Measurements from ENCODE around the gene MYG1.
"Not testable (repeated sequence)": the region's sequence is repeated elsewhere in the genome, so short reads cannot be mapped to it uniquely, and the experiment has no call there.

MYG1 gene

DNA sequence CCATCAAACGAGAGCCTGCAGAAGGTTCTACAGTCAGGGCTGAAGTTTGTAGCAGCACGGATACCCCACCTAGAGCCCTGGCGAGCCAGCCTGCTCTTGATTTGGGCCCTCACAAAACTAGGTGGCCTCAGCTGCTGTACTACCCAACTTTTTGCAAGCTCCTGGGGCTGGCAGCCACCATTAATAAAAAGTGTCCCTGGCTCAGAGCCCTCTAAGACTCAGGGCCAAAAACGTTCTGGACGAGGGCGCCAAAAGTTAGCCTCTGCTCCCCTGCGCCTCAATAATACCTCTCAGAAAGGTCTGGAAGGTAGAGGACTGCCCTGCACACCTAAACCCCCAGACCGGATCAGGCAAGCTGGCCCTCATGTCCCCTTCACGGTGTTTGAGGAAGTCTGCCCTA, 13.0 kb upstream of the MYG1 start:
- in situ Hi-C loops (cut with MboI; ENCODE audit: low sequenced_read_pairs) = no loop called here

DNA sequence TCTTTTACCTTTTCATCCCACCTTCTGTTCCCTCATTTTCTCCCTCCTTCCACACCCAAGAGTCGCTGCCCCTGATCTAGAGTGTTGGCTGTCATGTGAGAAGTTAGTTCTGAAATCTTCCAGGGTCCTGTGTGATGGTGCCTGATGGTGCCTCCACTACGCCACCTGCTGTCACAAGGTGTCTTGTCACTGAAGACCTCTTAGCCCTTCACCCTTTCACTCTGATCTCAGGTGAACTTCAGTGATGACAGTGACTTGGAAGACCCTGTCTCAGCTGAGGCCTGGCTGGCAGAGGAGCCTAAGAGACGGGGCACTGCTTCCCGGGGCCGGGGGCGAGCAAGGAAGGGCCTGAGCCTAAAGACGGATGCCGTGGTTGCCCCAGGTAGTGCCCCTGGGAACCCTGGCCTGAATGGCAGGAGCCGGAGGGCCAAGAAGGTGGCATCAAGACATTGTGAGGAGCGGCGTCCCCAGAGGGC, 11.7 kb upstream of the MYG1 start:
- in situ Hi-C loops (cut with MboI; ENCODE audit: low sequenced_read_pairs) = no loop called here

DNA sequence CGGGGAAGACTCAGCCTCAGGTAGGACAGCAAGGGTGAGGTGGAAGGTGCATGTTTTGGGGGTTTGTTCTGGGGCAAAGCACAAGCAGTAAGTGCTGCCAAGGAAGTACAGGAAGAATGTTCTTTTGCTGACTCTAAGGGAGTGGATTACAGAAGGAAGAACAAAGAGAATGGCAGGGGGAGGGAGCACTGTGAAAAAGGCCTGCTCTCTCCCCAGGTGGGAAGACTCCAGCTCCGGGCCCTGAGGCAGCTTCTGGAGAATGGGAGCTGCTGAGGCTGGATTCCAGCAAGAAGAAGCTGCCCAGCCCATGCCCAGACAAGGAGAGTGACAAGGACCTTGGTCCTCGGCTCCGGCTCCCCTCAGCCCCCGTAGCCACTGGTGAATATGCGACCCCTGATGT, 11.2 kb upstream of the MYG1 start:
- in situ Hi-C loops (cut with MboI; ENCODE audit: low sequenced_read_pairs) = no loop called here

DNA sequence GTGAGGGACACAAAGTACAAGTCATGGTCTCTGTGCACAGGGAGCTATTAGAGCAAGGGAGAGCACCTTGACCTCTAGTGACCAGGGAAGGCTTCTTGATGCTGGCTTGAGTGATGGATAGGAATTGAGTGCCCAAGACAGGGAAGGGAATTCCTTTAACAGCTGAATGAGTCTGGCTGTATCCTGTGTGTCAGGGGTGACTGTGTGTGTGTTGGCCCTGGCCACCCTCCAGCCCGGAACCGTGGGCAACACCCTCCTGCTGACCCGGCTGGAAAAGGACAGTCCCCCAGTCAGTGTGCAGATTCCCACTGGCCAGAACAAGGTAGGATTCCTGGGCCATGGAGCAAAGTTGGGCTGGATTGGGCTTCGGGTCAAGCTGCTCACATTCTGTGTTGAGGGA, 9.6 kb upstream of the MYG1 start:
- in situ Hi-C loops (cut with MboI; ENCODE audit: low sequenced_read_pairs) = no loop called here

DNA sequence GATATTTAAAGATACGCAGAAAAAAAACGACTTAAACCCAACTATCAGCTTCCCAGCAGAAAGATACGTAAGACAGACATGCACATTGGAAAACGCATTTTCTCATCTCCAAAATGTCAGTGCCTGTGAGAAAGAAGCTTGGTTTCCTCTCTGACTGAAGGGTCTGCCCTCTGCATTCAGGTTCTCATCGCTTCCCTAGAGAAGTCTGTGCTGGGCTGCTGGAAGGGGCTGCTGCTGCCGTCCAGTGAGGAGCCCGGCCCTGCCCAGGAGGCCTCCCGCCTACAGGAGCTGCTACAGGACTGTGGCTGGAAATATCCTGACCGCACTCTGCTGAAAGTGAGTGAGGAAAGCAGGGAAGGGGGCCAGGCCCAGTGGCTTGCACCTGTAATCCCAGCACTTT, 8.8 kb upstream of the MYG1 start:
- in situ Hi-C loops (cut with MboI; ENCODE audit: low sequenced_read_pairs) = no loop called here

DNA sequence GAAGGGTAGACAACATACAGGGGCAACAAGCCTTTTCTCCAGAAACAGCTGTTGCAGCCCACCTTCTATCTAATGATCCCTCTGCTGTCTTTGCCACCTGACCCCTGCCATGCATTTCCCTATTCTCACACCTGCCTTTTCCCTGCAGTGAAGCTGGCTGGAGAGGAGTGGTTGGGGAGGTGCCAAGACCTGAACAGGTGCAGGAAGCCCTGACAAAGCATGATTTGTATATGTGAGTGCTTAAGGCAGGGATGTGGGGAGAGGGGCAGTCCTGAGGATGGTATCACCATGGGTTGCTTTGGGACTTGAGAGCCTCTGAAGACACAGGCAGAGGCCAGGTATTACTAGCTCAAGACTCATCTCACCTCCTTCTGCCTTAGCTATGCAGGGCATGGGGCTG, 7.1 kb upstream of the MYG1 start:
- in situ Hi-C loops (cut with MboI; ENCODE audit: low sequenced_read_pairs) = no loop called here

DNA sequence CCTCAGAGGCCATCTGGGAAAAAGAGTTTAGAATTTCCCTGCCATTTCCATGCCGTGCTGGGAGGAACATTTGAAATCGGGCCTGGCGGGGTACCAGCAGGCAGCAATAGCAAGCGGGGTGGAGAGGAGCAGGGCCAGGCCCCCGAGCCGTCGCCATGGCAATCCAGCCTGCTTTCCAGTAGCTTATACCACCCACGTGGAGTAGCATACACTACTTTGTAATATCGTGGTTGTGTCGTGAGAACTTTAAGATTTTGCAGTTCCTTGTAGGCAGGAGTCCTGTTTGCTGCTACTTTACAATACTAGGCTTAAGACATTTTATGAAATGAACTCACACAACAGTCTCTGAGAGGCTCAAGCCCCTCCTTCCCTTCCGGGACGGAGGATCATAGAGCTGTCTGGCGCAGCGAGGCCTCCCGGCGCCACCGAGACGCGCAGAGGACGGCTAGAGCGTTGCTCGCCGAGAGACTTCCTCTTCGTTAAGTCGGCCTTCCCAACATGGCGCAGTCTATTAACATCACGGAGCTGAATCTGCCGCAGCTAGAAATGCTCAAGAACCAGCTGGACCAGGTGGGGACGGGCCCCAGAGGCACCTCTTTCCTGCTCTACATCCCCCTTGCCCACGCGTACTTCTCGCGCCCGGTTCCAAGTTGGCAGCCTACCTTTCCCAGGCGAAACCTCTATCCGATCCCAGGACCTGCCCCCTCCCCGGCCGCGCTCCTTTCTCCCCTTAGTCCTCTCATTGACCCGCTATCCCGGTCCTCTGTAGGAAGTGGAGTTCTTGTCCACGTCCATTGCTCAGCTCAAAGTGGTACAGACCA, 4.2 kb upstream of the MYG1 start, which contains the start of gene PFDN5:
Gene PFDN5 (plus strand): TSS at position 473 of the 821 bp plus-strand sequence. CDS start 26 bp downstream, at position 499.
- in situ Hi-C loops (cut with MboI; ENCODE audit: low sequenced_read_pairs) = no loop called here

DNA sequence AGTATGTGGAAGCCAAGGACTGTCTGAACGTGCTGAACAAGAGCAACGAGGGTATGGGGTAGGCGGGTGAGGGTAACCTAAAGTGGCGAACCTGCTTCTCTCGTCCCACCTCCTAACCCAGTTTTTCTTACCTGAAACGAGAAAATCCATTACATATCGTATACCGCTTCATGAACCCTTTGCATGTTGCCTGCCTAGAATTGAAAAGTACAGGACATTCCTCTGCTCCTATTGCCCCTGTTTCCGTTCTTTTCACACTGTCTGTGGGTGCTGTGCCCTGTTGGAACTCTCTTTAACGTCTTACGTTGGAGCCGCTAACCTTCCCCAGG, 3.6 kb upstream of the MYG1 start:
- in situ Hi-C loops (cut with MboI; ENCODE audit: low sequenced_read_pairs) = no loop called here

DNA sequence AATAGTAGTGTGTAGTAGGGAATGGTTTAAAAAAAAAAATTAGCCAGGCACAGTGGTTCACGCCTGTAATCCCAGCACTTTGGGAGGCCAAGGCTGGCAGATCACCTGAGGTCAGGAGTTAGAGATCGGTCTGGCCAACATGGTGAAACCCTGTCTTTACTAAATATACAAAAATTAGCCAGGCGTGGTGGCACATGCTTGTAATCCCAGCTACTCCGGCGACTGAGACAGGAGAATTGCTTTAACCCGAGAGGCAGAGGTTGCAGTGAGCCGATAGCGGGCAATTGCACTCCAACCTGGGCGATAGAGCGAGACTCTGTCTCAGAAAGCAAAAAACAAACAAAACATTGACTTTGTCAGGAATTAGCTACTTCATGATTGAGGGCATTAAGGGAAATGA, 2.4 kb upstream of the MYG1 start:
- in situ Hi-C loops (cut with MboI; ENCODE audit: low sequenced_read_pairs) = not testable (repeated sequence)

DNA sequence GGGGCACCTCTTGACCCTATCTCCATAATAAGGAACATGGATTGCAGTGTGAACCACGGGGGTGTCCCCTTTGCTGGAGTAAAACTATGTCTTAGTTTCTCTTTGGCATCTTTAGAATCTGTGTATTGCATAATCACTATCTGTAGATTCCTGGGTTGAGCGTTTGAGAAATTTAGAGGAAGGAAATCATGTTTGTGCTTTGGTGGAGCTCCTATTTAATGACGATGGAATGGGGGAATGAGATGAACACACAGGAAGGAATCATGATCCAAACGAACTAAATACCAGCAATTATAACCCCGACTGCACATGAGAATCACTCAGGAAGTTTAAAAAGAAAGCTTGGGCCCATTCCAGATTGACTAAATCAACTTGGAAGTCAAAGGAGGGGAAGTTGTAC, 1.3 kb upstream of the MYG1 start:
- in situ Hi-C loops (cut with MboI; ENCODE audit: low sequenced_read_pairs) = no loop called here

DNA sequence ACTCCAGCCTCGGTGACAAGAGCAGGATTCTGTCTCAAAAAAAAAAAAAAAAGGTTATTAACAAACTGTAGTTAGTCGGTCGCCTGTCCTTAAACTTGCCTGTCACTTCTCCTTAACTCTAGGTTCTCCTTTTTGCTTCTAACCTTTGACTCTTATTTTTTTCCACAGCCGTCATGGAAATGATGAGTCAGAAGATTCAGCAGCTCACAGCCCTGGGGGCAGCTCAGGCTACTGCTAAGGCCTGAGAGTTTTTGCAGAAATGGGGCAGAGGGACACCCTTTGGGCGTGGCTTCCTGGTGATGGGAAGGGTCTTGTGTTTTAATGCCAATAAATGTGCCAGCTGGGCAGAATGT, 418 bp upstream of the MYG1 start:
- in situ Hi-C loops (cut with MboI; ENCODE audit: low sequenced_read_pairs) = no loop called here

DNA sequence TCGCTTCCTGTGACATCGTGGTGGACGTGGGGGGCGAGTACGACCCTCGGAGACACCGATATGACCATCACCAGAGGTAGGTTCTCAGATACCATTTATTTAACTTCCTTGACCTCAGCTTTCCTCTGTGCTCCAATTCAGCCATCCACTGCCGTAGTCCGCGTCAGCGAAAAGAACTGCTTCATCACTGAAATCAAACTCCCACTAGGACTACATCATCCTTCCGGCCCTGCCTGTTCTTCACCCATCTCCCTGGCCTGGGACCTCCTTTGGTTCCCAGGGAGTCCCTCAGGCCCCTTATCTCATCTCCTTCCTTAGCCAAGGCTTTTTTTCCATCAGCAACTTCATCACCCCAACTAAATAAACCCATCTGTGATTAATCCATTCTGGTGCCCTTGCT, 692 bp downstream of the MYG1 start:
- in situ Hi-C loops (cut with MboI; ENCODE audit: low sequenced_read_pairs) = no loop called here

DNA sequence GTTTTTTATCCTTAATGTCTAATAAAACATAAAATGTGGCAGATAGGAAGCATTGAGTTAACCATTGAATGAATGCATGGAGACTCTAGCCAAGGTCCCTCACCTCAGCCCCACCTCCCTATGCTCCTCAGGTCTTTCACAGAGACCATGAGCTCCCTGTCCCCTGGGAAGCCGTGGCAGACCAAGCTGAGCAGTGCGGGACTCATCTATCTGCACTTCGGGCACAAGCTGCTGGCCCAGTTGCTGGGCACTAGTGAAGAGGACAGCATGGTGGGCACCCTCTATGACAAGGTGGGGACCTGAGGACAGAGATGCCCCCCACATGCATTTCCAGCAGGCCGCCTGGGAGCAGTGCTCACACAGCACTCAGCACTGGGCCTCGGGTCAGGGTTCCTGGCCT, 3.4 kb downstream of the MYG1 start:
- in situ Hi-C loops (cut with MboI; ENCODE audit: low sequenced_read_pairs) = no loop called here

DNA sequence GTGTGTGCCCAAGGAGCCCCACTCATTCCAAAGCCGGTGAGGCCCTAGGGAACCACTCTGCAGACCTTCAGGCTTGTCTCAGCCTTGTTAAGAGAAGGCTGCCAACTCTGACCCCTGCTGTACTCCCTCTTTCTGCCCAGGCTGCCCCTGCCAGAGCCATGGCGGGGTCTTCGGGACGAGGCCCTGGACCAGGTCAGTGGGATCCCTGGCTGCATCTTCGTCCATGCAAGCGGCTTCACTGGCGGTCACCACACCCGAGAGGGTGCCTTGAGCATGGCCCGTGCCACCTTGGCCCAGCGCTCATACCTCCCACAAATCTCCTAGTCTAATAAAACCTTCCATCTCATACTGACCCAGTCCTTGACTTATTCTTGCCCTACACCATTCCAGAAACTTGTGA, 7.3 kb downstream of the MYG1 start:
- in situ Hi-C loops (cut with MboI; ENCODE audit: low sequenced_read_pairs) = no loop called here

DNA sequence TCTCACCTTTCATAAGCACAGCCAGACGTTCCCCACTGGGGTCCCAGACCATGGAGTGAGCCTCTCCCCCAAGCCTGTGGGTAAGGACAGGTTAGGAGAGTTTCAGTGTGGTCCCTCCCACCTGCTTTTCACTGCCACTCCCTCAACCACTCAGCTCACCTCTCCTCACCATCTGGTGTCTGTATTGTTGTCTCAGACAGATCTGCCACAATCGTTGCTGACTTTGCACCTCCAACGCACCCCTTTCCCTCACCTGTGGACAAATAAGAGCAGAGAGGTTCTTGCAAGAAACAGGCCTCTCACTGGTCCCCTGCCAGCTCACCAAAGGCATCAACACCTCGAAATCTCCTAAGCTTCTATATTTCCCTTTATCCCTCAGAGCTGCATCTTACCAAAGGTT, 8.8 kb downstream of the MYG1 start:
- in situ Hi-C loops (cut with MboI; ENCODE audit: low sequenced_read_pairs) = no loop called here

DNA sequence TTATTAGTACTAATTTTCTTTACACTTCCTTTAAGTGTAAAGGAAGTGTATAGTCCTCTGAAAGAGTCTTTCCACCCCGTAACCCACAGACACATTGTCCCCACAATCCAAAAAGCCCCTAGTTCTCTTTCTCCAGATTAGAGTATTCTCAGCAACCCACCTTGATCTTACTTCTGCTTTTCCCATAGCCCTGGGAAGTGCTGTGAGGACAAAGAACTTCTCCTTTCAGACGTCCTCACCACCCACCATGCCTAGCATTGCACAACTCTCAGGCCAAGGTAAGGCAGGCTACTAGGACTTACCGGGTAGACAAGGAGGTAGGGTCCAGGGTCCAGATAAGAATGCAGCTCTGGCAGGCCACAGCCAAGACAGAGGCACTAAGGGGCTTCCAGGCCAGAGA, 14.5 kb downstream of the MYG1 start:
- in situ Hi-C loops (cut with MboI; ENCODE audit: low sequenced_read_pairs) = no loop called here

DNA sequence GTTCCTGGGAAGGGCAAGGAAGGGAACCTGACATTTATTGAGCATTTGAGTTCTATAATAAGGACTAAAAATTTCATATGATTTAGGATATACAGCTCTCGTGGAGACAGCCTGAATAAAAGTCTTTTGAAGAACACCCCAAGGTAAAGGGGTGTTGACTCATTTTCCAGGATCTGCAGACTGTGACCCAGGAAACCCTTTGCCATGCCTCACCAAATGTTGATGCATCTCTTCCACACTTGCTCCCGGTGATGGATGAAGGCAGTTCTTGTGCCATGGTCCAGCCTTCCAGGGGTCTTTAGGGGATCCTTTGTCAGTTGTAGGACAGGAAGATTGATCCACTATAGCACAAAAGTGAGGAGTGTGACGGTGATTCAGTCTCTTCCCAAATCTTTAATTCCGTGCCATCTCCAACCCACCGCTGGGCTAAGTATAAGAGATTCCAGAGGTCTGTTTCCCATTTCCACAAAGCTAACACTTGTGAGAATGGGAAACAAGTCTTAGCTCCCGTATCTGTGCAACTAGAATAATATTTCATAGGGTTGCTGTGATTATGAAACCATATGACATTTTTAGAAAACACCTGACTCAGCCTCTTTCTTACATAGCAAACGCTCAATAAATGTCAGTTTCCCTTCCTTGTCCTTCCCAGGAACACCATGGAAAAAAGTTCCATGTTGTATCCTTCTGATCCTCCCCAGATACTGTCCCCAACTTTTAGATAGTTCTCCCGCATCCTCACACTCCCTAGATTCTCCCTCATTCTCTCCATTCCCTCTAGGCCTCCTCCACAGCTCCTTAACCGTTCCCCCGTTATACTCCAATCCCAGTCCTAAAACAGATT, 21.1 kb downstream of the MYG1 start:
- in situ Hi-C loops (cut with MboI; ENCODE audit: low sequenced_read_pairs) = no loop called here

DNA sequence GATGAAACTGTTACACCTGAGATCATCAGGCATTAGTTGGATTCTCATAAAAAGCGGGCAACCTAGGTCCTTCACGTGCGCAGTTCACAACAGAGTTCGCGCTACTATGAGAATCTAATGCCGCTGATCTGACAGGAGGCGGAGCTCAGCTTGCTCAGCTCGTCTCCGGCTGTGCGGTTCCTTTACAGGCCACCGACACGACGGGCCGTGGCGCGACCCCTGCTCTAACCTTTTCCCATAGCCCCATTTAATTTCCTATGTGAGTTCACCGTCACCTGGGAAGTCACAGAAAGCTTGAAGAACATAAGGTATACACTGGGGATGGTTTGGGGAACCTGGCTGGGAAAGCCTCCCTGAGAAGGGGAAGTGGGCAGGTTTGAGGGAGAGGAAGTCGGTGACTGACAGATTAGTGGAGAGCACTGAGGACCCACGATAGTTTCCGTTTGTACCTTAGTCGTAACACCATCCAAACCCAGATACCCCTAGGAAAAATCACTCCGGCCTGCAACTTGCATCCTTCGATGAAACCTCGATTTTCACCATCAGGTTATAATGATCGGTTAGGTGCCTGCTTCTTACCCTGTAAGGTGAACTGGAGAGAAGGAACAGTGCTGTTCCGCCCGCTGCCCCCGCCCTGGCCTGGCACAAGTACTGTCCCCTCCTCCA, 24.8 kb downstream of the MYG1 start:
- in situ Hi-C loops (cut with MboI; ENCODE audit: low sequenced_read_pairs) = no loop called here

DNA sequence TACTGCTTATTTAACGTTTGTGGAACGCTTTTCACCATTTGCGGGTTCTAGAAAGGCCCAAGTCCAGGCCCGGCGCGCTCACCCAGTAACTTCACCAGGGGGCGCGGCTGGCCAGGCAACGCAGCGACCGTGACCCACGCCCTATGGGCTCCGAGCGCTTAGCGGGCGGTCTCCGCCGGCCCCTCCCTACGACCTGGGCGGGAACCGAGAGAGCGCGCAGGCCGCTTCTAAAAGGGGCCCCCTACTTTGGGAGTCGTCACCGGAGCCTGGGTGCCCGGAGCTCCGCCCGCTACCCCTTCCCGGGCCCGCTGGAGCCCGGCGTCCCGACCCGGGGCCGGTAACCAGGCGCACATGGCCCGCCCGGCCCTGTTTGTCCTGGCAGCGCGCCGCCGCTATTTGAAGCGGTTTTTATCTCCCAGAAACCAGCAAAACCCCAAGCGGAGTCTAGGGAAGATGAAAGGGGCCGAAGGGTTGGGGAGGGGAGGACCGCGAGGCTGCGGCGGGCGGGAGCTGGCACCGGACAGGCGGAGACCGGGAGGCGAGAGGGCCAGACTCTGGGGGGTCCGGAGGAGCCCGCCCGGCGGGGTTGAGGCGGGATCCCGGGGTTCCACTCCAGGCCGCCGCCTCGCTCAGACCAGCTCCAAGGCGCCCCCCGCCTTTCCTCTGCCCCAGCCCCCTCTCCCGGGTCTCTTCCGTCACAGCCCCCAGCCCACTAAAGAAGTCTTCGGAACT, 25.4 kb downstream of the MYG1 start:
- in situ Hi-C loops (cut with MboI; ENCODE audit: low sequenced_read_pairs) = loop anchor here (25.0 kb wide), 1 partner anchor 112 kb away; the partner anchor contains the start of gene PRR13

DNA sequence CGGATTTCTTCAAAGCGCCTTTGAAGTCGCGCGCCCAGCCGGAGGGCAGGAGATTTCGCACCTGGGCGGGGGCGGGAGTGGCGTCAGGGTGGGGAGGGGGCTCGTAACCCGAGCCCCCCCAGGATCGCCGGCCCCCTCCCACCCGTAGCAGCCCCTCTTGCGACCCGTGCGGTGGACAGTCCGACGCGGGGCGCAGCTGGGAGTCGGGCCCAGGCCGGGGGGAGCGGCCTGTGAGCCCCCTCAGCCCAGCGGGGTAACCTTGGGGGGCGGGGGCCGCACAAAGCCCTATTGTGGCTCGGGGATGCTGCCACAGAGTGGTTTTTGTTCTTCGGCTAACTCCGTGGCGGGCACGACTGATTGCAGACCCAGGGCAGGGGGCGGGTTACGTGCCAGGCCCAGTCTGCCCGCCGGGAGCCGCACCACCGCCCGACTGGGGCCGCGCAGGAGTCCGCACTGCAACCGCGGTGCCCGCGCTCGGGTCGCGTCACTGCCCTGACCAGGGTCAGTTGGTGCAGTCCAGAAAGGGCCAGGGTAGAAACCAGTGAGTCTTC, 26.1 kb downstream of the MYG1 start:
- in situ Hi-C loops (cut with MboI; ENCODE audit: low sequenced_read_pairs) = loop anchor here (25.0 kb wide), 1 partner anchor 112 kb away; the partner anchor contains the start of gene PRR13

Data from hTERT RPE-1 (cell line).